NCI-H1930 (cell line): Measurements from ENCODE around the gene CDC42BPA.
"Not testable (repeated sequence)": the region's sequence is repeated elsewhere in the genome, so short reads cannot be mapped to it uniquely, and the experiment has no call there.

Experiments used
- DNase-seq, 2 experiments: peaks; one replicate each; lab custom pipeline; 2025; lab: John Stamatoyannopoulos, UW

Gene CDC42BPA

DNA sequence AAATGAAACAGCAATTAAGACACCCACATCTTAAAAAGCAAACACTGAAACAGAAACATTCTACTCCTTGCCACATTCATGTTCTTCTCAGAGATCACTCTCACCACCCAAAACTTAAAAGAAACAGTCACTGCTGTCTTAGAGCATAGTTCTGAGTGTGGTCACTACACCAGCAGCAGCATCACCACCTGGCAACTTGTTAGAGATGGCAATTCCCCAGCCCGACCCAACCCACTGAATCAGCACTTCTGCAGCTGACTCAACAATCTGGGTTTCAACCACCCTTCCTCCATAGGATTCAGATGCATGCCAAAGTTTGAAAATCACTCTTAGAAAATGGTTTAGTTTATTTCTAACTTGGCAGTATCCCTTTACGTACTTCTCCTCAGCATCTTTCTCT lies 126.1 kb downstream of the CDC42BPA start:
- no peak for DNase-seq

DNA sequence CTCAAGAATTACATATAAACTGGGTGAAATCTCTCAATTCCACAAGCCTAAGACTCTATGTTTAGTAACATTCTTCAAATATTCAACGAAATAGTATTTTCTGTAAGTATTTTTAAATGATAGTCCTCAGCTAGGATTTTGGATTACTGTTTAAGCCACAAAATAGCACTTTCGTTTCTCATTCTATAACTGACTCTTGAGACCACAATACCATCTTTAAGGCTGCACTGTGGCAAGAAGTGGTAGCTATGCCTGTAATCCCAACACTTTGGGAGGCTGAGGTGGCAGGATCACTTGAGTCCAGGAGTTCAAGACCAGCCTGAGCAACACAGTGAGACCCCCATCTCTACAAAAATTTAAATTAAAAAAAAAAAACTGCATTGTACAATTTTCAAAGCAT lies 126.7 kb downstream of the CDC42BPA start:
- DNase-seq = no peak

DNA sequence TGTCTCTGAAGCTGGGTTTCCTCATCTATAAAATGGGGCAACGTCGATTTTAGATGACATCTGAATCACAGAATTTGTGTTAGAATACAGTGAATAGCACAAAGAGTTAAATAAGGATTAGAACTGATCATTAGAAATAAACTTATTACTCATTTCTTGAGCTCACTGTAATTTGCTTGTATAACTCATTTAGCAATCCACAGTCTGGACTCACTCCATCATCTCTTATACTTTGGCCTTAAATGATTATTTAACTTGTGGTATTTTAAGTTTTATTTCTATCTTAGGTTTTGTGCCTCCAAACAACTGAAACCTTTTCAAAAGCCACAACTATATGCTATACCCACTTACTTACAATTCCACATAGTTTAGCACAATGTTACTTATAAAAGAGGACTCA lies 128.0 kb downstream of the CDC42BPA start:
- DNase-seq = no peak

DNA sequence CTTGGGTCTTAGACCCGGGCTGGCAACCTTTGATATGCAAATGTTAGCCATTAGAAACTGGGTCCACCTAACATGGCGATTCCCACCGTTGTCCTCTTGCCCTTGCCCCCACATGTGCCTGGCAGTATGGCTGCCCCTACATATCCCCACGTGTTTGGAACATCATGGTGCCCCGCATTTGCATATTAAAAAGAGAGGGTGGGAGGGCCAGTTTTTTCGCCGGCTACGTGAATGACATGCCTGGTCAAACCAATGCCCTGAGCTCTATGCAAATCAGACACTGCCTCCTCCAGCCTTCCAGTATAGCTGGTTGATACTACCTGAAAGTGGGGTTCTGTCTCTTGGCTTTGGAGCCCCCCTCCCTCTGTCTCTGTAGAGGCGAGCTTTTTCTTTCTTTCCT lies 133.0 kb downstream of the CDC42BPA start:
- DNase-seq = no peak

DNA sequence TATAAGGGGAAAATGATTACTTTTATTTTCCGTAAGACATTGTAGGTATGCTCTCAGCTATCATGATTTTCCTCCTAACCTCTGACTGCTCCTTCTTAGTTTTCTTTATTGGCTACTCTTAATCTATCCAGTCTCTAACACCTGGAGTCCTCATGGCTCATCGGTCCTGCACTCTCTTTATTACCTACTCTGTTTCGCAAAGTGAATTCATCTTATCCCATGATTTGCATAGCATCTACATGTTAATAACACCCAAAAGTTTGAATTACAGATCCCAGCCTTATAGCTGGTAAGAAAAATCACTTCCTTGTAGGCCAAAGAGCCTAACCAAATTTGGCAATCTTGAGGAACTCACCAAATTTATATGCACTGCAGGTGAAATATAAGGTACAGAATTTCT lies 136.3 kb downstream of the CDC42BPA start:
- DNase-seq = no peak

DNA sequence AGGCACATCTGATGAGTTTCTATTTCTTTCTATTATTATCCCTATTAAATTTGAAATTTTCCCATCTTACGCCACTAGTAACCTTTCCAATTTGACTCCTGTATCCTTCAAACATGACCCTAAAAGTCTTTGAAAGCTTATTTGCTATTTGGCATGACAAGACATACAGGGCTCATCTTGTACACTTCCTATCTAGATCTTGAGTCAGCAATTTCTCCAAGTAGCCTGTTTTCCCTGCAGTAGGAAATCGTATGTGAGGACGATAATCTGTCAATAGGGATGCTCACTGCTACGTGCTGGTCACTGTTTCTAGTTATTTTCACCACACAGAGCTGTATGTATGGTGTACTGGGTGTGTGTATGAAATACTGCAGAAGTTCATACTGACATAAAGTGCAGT lies 142.7 kb downstream of the CDC42BPA start:
- no peak for DNase-seq

DNA sequence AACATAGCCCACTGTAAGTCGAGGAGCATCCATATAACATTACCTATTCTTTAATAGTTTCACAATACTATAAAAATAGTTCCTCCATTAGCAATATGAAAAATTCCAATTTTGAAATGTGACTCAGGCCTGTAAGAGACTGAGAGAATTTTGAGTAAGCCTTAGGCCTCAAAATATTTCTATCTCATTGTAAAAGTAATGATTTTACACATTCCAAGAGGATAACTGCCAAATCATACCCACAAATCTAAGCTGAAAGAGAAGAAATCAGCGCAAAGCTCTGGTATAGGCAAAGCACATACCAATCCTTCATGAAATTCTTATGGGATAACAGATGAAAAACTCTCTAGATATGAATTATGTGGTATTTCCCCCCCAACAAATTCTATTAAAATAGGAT lies 144.1 kb downstream of the CDC42BPA start:
- no peak for DNase-seq

DNA sequence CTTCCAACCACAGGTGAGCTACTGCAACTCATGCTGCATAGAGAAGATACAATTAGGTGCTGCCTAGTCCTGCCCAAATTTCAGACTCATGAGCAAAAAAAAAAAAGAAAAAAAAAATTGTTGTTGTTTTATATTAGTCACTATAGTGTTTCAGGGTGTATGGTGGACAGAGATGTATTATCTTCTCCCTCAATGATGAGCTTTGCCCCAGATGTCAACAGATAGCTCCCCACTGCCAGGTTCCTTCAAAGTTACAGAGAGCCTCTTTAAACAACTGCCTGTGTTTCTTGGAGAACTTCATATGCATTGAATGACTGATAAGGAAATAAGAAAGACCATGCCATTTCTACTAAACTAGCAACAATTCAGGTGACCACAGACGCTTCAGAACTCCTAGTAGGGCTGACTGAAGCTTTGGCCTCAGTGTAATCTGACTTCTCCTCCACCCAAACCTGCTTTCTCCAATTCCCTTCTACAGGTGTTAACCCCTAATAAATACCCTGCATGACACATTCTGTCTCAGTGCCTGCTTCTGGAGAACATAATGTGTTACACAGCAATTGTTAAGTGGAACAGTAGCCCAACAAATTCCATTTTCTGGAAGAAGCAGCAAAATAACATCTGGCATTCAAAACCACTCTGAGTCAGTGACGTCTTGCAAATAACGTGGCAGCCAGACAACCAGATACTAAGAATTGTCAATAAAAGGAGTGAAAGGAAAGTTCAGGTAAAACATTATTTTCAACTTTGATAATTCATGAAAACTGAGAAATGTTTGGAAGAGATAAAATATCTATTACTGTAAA lies 147.7 kb downstream of the CDC42BPA start:
- DNase-seq = no peak

DNA sequence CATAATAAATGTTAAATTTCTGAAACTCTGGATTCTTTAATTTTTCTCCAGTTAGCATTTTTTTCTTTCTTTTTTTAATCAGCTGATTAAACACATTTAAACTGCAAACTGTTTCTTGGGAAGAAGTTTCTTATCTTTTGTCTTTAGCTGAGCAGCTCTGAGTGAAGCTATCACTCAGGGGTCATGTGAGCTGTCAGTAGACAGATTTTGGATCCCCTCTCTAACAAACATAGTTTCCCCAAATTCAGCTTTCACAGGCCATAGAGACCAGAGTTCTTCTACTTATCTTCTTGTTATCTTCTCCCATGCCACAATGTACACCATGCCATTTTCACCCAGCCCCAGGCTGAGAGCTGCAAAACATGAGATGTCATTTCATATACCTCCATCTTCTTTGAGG lies 148.9 kb downstream of the CDC42BPA start:
- DNase-seq = no peak

DNA sequence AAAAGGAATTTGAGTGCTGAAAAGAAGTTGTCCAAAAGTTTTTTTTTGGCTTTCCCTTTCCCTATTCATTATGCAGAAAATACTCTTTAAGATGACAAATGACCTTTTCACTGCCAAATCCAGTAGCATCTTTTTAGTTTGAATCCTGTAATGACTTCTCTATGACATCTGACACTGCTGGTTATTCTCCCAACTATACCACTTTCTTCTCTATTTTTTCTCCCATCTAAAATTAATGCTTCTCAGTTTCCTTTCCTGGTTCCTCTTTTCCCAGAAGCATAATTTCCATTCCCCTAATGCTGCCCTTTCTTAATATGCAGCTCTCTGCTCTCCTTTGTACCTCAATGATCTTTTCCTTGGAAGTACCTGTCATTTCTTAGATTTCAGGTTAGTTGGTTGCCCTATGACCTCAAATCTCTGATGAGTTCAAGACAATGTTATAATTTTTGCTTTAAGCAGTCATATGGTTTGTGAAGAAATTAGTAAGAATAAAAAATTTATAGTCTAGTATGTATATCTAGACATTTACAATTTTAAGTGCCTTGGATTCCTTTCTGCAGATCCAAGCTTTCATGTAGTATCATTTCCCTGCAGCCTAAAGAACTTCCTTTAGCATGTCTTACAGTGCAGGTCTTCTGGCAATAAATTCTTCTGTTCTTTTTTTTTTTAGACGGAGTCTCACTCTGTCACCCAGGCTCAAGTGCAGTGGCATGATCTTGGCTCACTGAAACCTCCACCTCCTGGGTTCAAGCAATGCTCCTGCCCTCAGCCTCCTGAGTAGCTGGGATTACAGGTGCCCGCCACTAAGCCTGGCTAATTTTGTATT lies 150.8 kb downstream of the CDC42BPA start:
- DNase-seq = no peak

DNA sequence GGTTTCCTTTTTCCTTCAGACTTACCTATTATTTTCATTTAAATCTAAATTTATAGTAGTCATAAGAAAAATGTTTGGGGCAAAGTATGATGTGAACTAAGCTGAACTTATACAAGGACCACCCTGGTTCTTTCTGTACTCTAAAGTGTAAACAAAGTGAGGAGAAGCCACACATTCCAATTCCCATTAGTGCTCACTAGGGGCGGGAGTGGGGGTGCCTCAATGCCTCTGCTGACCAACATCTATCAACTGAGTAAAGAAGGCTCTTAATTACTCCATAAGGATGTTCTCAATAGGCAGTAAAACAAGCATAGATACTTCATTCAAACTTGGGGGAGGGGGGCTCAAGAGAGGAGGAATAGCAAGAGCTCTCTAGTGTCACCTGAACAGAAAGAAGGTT lies 151.7 kb downstream of the CDC42BPA start:
- DNase-seq = no peak

DNA sequence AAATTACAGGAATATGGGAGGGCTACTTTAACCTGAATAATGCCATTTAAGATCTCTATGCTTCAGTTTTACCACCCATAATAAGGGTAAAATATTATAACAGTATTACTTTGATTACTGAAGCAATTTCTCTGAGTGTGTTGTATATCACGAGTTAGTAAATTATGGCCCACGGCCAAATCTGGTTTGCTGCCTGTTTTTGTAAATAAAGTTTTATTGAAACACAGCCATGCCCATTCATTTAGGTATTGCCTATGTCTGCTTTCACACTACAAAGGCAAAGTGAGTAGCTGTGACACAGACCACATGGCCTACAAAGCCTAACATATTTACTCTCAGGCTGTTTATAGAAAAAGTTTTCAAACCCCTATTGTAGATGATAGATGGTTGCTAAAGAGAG lies 156.8 kb downstream of the CDC42BPA start:
- no peak for DNase-seq

DNA sequence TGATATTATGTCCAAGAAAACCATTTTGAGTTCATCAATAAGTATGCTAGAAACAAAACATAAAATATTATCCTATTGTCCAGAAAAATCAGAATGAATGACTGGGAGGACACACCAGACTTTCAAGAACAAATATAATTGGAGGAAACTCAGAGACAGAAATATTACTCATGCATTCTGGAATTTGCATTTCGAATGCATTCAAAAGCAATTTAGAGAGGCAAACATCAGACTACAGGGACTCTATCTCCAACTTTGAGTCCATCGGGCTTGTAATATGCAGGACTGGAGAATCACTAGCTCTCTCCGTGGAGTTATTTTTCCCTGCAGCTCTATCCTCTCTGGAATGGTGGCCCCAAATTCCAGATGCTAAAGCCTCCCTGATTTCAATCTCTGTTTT lies 161.8 kb downstream of the CDC42BPA start:
- DNase-seq = no peak

DNA sequence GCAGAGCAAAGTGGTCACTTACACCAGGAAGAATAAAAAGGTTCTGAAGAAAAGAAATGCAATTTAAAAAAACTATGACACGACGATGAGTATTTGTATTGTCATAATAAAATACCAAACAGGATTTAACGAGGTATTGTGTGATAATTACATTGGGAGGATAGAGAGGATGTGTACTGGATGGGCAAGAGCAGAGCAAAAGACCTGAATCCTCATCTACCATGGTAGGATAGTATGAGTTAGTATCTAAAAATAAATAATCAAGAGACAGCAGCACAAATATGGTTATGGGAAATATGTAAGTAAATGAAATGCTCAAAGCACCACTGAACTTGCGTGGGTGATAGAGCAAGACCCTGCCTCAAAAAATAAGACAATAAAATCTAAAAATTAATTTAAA lies 162.6 kb downstream of the CDC42BPA start:
- DNase-seq = no peak

DNA sequence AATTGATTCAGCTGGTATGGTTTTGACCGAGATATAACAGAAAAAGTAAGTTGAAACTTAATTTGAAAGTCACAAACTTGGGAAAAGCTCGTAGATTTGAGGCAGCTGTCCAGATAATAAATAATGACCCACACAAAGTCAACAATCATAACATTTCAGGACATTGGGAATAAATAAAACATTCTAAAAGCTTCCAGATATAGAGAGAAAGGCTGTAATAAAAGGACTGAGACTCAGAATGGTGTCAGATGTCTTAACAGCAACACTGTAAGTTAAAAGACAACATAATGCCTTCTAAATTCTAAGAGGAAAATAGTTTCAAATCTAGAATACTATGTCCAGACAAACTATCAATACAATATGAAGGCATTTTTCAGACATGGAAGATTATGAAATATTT lies 163.3 kb downstream of the CDC42BPA start:
- DNase-seq = no peak

DNA sequence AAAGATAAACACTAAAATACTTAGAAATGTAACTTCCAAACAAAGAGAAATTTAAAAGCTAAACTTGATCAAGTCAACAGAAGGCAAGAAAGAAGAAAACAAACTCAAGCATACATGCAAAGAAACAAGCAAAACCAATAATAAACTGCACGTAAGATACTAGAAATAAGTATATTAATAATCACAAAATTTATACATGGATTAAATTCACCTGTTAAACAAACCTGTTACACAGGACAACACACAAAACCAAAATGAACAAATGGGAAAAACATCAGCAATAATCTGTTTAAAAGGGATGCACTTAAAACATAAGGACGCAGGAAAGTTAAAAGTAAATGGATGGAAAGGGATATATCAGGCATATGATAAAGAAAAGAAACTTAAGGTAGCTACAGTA lies 165.8 kb downstream of the CDC42BPA start:
- DNase-seq = no peak

DNA sequence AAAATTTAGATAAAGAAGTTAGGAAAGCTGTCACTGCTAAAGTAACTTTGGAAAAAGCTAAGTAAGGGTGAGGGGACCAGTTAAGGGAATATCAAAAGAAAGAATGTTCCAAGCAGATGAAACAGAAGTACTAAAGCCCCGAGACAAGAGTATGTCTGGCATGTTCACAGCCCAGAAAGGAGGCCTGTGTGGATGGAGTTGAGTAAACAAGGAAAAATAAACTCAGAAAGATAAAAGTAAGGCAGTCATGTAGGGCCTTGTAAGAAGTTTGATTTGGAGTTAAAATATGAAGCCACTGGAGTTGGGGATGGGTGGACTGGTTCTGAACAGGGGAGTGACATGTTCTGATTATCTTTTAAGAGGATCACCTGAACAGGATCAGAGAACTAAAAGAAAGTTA lies 177.9 kb downstream of the CDC42BPA start:
- DNase-seq = no peak

DNA sequence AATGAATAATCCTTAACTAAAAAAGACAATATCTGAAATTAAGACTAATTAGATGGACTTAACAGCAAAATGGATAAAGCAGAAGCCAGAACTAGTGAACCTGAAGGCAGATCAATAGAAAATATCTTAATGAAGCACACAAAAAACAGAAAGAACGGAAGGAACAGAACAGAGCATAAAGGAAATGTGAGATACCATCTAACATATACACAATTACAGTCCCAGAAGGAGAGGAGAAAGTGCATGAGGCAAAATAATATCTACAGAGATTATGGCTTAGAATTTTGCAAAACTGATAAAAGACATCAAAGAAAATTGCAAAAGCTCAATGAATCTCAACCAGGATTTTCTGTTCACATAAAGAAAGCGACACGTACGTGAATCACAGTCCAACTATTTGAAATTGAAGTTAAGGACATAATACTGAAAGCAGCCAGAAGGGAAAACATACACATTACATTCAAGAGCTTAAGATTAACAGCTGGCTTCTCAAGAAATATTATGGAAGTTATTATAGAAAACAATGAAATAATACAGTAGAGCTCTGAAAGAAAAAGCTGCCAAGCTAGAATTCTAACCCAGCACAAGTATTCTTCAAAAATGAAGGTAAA lies 182.0 kb downstream of the CDC42BPA start:
- no peak for DNase-seq

DNA sequence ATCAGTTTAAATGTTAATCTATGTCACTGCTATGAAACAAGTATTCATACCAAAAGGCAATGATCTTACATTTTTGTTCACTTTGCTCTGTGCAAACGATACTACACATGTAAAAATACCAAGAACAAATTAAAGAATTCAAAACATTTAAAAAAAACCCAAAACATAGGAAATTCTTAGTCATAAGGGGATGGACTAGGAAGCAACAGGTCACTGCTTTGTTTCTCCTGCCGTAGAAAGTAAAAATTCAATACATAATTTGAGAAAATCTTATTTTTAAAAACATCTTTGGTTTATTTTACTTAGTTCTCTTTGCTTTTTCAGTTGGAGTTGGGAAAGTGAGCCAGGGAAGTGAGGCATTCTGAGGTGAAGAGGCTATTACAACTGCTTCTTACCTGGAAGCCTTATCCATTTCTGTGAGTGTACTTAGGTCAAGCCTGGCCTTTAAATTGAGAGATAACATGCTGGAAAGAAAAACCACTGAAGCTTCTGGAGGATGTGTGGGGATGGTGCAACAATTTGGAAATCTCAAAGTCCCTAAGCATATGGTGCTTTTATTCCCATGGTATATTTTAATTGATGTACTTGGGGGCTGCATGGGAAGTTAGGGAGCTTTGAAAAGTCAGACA lies 183.5 kb downstream of the CDC42BPA start:
- no peak for DNase-seq

DNA sequence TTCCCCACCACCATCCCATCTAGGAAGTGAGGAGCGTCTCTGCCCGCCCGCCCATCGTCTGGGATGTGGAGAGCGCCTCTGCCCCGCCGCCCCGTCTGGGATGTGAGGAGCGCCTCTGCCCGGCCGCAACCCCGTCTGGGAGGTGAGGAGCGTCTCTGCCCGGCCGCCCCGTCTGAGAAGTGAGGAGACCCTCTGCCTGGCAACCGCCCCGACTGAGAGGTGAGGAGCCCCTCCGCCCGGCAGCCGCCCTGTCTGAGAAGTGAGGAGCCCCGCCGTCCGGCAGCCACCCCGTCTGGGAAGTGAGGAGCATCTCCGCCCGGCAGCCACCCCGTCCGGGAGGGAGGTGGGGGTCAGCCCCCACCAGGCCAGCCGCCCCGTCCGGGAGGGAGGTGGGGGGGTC lies 185.6 kb downstream of the CDC42BPA start:
- not testable (repeated sequence) for DNase-seq

DNA sequence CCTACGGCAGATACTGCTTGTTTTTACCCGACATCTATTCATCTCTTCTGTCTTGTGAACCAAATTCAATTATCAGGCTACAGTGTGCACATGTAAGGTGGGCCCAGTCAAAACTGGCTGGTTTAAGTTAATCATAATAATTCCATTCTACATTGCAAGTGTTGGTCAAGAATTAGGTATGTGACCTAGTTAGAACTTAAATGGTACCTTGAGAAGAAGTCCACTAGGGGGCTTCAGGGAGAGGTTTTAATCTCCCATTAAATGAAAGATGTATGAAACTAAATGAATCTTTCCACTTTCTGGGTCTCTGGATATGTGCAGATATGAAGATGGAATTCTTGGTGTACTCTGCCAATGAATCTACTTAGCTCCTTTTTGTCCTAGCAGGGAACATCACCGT lies 187.1 kb downstream of the CDC42BPA start:
- DNase-seq = no peak

DNA sequence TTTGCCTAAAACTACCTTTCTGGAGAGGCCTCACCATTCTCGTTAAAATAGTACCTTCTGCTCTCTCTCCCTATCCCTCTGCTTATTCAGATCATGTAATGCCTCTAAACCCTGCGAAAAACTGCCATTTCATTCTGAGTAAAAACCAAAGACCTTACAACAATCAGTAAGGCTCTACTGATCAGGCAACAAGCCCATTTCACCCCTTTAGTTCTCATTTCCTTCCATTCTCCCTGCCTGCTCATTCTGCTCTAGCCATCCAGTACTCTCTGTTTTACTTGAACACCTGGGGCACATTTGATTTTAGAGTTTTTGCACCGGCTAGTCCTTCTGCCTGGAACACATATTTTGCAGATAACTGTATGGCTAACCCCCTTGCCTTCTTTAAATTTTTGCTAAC lies 190.4 kb downstream of the CDC42BPA start:
- no peak for DNase-seq
